ENCODE measurements around the gene PHC2. TPM values are rescaled to one million over a fixed set of nuclear protein-coding genes. Genes with fewer than 3 reads are reported as not detected.
A peak's percentile ranks its signal among the peaks of the same experiment; 100 is the strongest.

PHC2 gene
- total and polyA plus RNA-seq, 2 of the 13 experiments (the other 11 are each of a cell fraction or from before 2014, with no cell fraction given) = 52.5 to 84.9 TPM

DNA sequence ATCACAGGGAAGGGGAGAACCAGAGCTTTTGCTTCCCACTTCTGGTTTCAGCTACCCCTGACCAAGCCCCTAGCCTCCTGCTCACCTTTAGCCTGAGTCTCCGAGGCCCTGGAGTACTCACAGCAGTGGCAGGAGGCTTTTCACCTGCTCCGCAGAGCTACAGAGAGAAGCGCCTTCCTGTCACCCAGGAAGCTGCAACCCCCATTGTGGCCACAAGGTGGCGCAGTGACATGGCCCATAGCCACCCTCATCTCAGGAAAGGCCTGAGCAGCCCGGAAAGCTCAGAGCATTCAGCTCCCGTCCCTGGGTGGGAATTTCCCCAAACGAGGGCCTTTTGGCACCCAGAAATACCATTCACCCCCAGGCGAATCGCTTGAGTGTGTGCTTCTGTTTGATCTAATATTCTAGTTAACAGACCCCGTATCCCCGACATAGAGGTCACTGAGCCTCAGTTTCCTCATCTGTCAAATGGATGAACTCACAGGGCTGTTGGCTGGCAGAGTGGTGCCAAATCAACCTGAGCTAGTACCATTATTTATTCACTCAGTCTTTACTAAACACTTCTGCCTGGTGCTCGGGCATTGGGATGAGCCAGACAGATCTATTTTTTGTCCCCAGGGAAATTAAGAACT, 135.3 kb downstream of the PHC2 start (continued):
- TF ChIP-seq, protein P1, sequence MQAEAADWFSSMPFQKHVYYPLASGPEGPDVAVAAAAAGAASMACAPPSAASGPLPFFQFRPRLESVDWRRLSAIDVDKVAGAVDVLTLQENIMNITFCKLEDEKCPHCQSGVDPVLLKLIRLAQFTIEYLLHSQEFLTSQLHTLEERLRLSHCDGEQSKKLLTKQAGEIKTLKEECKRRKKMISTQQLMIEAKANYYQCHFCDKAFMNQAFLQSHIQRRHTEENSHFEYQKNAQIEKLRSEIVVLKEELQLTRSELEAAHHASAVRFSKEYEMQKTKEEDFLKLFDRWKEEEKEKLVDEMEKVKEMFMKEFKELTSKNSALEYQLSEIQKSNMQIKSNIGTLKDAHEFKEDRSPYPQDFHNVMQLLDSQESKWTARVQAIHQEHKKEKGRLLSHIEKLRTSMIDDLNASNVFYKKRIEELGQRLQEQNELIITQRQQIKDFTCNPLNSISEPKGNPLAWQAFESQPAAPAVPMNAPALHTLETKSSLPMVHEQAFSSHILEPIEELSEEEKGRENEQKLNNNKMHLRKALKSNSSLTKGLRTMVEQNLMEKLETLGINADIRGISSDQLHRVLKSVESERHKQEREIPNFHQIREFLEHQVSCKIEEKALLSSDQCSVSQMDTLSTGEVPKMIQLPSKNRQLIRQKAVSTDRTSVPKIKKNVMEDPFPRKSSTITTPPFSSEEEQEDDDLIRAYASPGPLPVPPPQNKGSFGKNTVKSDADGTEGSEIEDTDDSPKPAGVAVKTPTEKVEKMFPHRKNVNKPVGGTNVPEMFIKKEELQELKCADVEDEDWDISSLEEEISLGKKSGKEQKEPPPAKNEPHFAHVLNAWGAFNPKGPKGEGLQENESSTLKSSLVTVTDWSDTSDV (CRISPR knock-in tag; IDR thresholded peaks at IDR 0.05) = no peak
- TF ChIP-seq, protein P2, sequence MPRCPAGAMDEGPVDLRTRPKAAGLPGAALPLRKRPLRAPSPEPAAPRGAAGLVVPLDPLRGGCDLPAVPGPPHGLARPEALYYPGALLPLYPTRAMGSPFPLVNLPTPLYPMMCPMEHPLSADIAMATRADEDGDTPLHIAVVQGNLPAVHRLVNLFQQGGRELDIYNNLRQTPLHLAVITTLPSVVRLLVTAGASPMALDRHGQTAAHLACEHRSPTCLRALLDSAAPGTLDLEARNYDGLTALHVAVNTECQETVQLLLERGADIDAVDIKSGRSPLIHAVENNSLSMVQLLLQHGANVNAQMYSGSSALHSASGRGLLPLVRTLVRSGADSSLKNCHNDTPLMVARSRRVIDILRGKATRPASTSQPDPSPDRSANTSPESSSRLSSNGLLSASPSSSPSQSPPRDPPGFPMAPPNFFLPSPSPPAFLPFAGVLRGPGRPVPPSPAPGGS (CRISPR knock-in tag; IDR thresholded peaks at IDR 0.05) = 0 out of 2 replicates have a peak, but pooled peaks have one; percentile 39
- TF ChIP-seq ZSCAN9 (CRISPR knock-in tag; IDR thresholded peaks at IDR 0.05; ENCODE audit: borderline replicate concordance) (no peak; the same call in 1 of the 2 replicates), CBX1 (IDR thresholded peaks at IDR 0.05; ENCODE audit: low read depth) (no peak), AGO2 (optimal IDR thresholded peaks at IDR 0.05; ENCODE audit: low read depth, low read length) (no peak), KDM5B (CRISPR knock-in tag; IDR thresholded peaks at IDR 0.05; ENCODE audit: borderline replicate concordance) (no peak), TBX2 (CRISPR knock-in tag; IDR thresholded peaks at IDR 0.05; ENCODE audit: borderline replicate concordance) (no peak), ZNF619 (CRISPR knock-in tag; IDR thresholded peaks at IDR 0.05) (0 out of 2 replicates have a peak, but pooled peaks have one; percentile 52), NR2F6 (IDR thresholded peaks at IDR 0.05) (no peak), NR2F6 (CRISPR knock-in tag; IDR thresholded peaks at IDR 0.05) (no peak), GABPB1 (CRISPR knock-in tag; IDR thresholded peaks at IDR 0.05) (0 out of 2 replicates have a peak, but pooled peaks have one; percentile 33), RELA (CRISPR knock-in tag; IDR thresholded peaks at IDR 0.05) (no peak), MBNL3 (CRISPR knock-in tag; conservative IDR thresholded peaks at IDR 0.05) (no peak), KLF13 (CRISPR knock-in tag; IDR thresholded peaks at IDR 0.05) (no peak), ZFP36L2 (CRISPR knock-in tag; IDR thresholded peaks at IDR 0.05) (no peak), ZNF768 (CRISPR knock-in tag; IDR thresholded peaks at IDR 0.05) (no peak), ZNF879 (CRISPR knock-in tag; IDR thresholded peaks at IDR 0.05) (no peak)
- TF ChIP-seq, protein P3, sequence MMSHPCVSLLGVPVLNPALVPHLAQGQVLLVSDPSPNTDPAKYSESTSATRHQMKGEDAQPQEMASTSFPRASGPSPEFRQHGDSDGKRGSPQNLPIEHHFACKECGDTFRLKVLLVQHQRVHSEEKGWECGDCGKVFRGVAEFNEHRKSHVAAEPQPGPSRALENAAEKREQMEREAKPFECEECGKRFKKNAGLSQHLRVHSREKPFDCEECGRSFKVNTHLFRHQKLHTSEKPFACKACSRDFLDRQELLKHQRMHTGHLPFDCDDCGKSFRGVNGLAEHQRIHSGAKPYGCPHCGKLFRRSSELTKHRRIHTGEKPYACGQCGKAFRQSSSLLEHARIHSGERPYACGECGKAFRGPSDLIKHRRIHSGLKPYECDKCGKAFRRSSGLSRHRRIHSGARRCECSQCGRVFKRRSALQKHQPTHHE (CRISPR knock-in tag; IDR thresholded peaks at IDR 0.05; ENCODE audit: borderline replicate concordance) = no peak
- TF ChIP-seq, protein P4, sequence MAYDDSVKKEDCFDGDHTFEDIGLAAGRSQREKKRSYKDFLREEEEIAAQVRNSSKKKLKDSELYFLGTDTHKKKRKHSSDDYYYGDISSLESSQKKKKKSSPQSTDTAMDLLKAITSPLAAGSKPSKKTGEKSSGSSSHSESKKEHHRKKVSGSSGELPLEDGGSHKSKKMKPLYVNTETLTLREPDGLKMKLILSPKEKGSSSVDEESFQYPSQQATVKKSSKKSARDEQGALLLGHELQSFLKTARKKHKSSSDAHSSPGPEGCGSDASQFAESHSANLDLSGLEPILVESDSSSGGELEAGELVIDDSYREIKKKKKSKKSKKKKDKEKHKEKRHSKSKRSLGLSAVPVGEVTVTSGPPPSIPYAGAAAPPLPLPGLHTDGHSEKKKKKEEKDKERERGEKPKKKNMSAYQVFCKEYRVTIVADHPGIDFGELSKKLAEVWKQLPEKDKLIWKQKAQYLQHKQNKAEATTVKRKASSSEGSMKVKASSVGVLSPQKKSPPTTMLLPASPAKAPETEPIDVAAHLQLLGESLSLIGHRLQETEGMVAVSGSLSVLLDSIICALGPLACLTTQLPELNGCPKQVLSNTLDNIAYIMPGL (CRISPR knock-in tag; IDR thresholded peaks at IDR 0.05; ENCODE audit: borderline replicate concordance in 1 of 2, low read depth in 1 of 2) = 0 out of 4 replicates have a peak, but pooled peaks of 1 of the 2 experiments have one; percentile 49
- TF ChIP-seq, protein P5, sequence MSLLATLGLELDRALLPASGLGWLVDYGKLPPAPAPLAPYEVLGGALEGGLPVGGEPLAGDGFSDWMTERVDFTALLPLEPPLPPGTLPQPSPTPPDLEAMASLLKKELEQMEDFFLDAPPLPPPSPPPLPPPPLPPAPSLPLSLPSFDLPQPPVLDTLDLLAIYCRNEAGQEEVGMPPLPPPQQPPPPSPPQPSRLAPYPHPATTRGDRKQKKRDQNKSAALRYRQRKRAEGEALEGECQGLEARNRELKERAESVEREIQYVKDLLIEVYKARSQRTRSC (CRISPR knock-in tag; IDR thresholded peaks at IDR 0.05; ENCODE audit: low read depth) = no peak

All from HepG2 (cell line).